GM12878 (cell line): ENCODE measurements around the gene ARPC1B. TPM values are rescaled to one million over a fixed set of nuclear protein-coding genes. Genes with fewer than 3 reads are reported as not detected.

Experiments used
- CREB1 ChIP-seq: IDR thresholded peaks from 2 replicates; pipeline ENCODE4 v1.6.1; 2012; ENCODE audit warnings: low read depth, mild to moderate bottlenecking, inconsistent platforms
- EP300 ChIP-seq, 2 experiments: fragments of 150-350 bp in 1 of 2; IDR thresholded peaks; 2 replicates each; pipeline ENCODE4 v1.6.1; 2011 to 2012; ENCODE audit warnings: low read depth in 2 of 2, low read length in 2 of 2, borderline replicate concordance in 1 of 2, improper control_type of control experiment in 1 of 2, inconsistent platforms in 1 of 2; ENCODE audit not compliant: control insufficient read depth in 1 of 2
- FOS ChIP-seq: IDR thresholded peaks from 3 replicates; pipeline ENCODE4 v1.6.1; 2011; ENCODE audit warnings: borderline replicate concordance; ENCODE audit not compliant: insufficient read length; ENCODE audit errors: extremely low read depth
- FOXK2 ChIP-seq: fragments of 450-650 bp; IDR thresholded peaks from 2 replicates; pipeline ENCODE4 v1.6.1; 2017; ENCODE audit warnings: mild to moderate bottlenecking, moderate library complexity
- MEF2B ChIP-seq: fragments of 450-650 bp; IDR thresholded peaks from 2 replicates; pipeline ENCODE4 v1.6.1; 2018; ENCODE audit warnings: mild to moderate bottlenecking, moderate library complexity; ENCODE audit not compliant: partially characterized antibody, poor library complexity, severe bottlenecking
- NFIC ChIP-seq: IDR thresholded peaks from 2 replicates; pipeline ENCODE4 v1.6.1; 2012; ENCODE audit warnings: low read depth, mild to moderate bottlenecking, inconsistent platforms, low read length, moderate library complexity
- PAX5 ChIP-seq: IDR thresholded peaks from 2 replicates; pipeline ENCODE4 v1.6.1; 2011; ENCODE audit warnings: low read depth, low read length, borderline replicate concordance
- RBBP5 ChIP-seq: fragments of 200-600 bp; sonication (generic); conservative IDR thresholded peaks from 2 replicates; pipeline ENCODE4 v1.6.1; 2016
- SMC3 ChIP-seq: IDR thresholded peaks from 2 replicates; pipeline ENCODE4 v1.6.1; 2011; ENCODE audit warnings: low read length, improper control_type of control experiment, borderline replicate concordance
- STAT1 ChIP-seq: fragments of 450-650 bp; conservative IDR thresholded peaks from 2 replicates; pipeline ENCODE4 v1.6.1; 2014; ENCODE audit warnings: antibody characterized with exemption, mild to moderate bottlenecking
- polyA plus RNA-seq, 11 experiments: library from polyadenylated mRNA; depleted of rRNA in 4 of 11; unstranded in 6 of 11; stranded (reverse) in 5 of 11; fragments of >200 nt; fragmentation: Nextera tagmentation in 4 of 11; fragmentation: Illumina TruSeq in 1 of 11; extraction: Ambion mirVana in 4 of 11; extraction: Trizol in 1 of 11; gene quantifications; 1 replicate in 1 of 11; 2 replicates in 10 of 11; pipeline versions ENCODE4 v1.2.1 to v1.2.3, GENCODE V29; 2011 to 2016; ENCODE audit warnings: inconsistent platforms in 2 of 11, missing spikeins in 2 of 11, low read depth in 1 of 11
- total RNA-seq, 4 experiments: library from RNA; depleted of rRNA in 3 of 4; stranded (reverse); fragments of >200 nt in 3 of 4; fragmentation: Illumina TruSeq in 1 of 4; extraction: Trizol in 1 of 4; gene quantifications; 2 replicates each; pipeline versions ENCODE4 v1.2.1 to v1.2.3, GENCODE V29; 2013 to 2021
- TF ChIP-seq, protein P1 (sequence below): fragments of 450-650 bp; IDR thresholded peaks from 2 replicates; pipeline ENCODE4 v1.6.1; 2018; ENCODE audit warnings: mild to moderate bottlenecking, low read depth, moderate library complexity; ENCODE audit not compliant: partially characterized antibody
- TF ChIP-seq, protein P2 (sequence below): fragments of 450-650 bp; IDR thresholded peaks from 2 replicates; pipeline ENCODE4 v1.6.1; 2017; ENCODE audit warnings: mild to moderate bottlenecking, low read depth, inconsistent platforms; ENCODE audit not compliant: poor library complexity, severe bottlenecking
- TF ChIP-seq, protein P3 (sequence below): fragments of 450-650 bp; IDR thresholded peaks from 2 replicates; pipeline ENCODE4 v1.6.1; 2014; ENCODE audit warnings: mild to moderate bottlenecking
- TF ChIP-seq, protein P4 (sequence below): fragments of 450-650 bp; IDR thresholded peaks from 2 replicates; pipeline ENCODE4 v1.6.1; 2017; ENCODE audit warnings: mild to moderate bottlenecking, moderate library complexity

The ARPC1B gene
- total and polyA plus RNA-seq, 10 of the 15 experiments (the other 5 are each of a cell fraction or from before 2014, with no cell fraction given): 14.1 to 762 (median 387) TPM

DNA sequence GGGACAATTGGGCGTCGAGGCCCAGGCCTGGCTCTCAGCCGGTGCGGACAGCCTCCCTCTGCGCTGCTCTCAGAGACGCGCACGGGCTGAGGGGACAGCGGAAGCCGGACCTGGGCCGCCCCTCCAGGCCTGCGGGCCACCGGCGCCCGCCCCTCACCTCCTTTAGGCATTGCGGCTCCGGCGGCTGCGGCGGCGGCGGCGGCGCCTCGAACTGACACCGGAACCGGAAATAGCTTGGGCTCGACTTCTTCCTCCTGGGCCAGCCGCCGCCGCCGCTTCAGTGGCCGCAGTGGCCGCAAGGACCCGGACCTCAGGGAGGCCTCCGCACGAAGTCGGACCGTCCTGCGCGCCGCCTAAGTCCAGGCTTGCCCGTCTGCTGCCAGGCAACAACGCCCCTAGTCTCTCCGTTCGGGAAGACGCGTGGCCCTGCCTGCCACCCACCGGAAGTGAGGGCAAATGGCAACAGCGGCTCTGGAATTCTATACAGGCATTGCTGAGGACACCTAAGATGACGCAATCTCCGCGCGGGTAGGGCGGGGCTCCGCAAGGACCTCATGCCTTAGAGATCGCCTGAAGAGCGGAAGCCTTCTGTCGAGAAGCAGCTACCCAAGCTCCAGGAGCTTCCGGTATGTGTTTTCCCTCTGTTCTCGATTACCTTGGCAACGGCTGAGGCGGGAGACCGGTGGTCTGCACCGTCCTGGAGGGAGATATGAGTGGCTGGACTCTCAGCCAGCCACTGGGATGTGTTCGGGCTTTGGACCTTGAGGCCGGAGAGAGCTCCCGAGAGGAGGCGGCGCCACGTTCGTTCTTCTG is 34.1 kb downstream of the ARPC1B start, which contains the start of the genes BUD31 and PDAP1 (continued):
- TF ChIP-seq, protein P1, sequence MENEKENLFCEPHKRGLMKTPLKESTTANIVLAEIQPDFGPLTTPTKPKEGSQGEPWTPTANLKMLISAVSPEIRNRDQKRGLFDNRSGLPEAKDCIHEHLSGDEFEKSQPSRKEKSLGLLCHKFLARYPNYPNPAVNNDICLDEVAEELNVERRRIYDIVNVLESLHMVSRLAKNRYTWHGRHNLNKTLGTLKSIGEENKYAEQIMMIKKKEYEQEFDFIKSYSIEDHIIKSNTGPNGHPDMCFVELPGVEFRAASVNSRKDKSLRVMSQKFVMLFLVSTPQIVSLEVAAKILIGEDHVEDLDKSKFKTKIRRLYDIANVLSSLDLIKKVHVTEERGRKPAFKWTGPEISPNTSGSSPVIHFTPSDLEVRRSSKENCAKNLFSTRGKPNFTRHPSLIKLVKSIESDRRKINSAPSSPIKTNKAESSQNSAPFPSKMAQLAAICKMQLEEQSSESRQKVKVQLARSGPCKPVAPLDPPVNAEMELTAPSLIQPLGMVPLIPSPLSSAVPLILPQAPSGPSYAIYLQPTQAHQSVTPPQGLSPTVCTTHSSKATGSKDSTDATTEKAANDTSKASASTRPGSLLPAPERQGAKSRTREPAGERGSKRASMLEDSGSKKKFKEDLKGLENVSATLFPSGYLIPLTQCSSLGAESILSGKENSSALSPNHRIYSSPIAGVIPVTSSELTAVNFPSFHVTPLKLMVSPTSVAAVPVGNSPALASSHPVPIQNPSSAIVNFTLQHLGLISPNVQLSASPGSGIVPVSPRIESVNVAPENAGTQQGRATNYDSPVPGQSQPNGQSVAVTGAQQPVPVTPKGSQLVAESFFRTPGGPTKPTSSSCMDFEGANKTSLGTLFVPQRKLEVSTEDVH: peak; percentile 69
- no peak; the same call in 1 of the 2 replicates for TF ChIP-seq RBBP5
- TF ChIP-seq, protein P2, sequence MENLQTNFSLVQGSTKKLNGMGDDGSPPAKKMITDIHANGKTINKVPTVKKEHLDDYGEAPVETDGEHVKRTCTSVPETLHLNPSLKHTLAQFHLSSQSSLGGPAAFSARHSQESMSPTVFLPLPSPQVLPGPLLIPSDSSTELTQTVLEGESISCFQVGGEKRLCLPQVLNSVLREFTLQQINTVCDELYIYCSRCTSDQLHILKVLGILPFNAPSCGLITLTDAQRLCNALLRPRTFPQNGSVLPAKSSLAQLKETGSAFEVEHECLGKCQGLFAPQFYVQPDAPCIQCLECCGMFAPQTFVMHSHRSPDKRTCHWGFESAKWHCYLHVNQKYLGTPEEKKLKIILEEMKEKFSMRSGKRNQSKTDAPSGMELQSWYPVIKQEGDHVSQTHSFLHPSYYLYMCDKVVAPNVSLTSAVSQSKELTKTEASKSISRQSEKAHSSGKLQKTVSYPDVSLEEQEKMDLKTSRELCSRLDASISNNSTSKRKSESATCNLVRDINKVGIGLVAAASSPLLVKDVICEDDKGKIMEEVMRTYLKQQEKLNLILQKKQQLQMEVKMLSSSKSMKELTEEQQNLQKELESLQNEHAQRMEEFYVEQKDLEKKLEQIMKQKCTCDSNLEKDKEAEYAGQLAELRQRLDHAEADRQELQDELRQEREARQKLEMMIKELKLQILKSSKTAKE: peak; percentile 71
- TF ChIP-seq, protein P3, sequence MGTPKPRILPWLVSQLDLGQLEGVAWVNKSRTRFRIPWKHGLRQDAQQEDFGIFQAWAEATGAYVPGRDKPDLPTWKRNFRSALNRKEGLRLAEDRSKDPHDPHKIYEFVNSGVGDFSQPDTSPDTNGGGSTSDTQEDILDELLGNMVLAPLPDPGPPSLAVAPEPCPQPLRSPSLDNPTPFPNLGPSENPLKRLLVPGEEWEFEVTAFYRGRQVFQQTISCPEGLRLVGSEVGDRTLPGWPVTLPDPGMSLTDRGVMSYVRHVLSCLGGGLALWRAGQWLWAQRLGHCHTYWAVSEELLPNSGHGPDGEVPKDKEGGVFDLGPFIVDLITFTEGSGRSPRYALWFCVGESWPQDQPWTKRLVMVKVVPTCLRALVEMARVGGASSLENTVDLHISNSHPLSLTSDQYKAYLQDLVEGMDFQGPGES: peak; percentile 69
- TF ChIP-seq SMC3: no peak
- TF ChIP-seq FOXK2: peak; percentile 82
- TF ChIP-seq, protein P4, sequence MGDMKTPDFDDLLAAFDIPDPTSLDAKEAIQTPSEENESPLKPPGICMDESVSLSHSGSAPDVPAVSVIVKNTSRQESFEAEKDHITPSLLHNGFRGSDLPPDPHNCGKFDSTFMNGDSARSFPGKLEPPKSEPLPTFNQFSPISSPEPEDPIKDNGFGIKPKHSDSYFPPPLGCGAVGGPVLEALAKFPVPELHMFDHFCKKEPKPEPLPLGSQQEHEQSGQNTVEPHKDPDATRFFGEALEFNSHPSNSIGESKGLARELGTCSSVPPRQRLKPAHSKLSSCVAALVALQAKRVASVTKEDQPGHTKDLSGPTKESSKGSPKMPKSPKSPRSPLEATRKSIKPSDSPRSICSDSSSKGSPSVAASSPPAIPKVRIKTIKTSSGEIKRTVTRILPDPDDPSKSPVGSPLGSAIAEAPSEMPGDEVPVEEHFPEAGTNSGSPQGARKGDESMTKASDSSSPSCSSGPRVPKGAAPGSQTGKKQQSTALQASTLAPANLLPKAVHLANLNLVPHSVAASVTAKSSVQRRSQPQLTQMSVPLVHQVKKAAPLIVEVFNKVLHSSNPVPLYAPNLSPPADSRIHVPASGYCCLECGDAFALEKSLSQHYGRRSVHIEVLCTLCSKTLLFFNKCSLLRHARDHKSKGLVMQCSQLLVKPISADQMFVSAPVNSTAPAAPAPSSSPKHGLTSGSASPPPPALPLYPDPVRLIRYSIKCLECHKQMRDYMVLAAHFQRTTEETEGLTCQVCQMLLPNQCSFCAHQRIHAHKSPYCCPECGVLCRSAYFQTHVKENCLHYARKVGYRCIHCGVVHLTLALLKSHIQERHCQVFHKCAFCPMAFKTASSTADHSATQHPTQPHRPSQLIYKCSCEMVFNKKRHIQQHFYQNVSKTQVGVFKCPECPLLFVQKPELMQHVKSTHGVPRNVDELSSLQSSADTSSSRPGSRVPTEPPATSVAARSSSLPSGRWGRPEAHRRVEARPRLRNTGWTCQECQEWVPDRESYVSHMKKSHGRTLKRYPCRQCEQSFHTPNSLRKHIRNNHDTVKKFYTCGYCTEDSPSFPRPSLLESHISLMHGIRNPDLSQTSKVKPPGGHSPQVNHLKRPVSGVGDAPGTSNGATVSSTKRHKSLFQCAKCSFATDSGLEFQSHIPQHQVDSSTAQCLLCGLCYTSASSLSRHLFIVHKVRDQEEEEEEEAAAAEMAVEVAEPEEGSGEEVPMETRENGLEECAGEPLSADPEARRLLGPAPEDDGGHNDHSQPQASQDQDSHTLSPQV: peak; percentile 96
- TF ChIP-seq PAX5: peak; percentile 60; the same call in 1 of the 2 replicates
- peak; percentile 97; the same call in 1 of the 2 replicates for TF ChIP-seq STAT1
- TF ChIP-seq MEF2B: peak; percentile 56
- TF ChIP-seq CREB1: peak; percentile 93
- TF ChIP-seq EP300 (IDR thresholded peaks at IDR 0.05; ENCODE audit: borderline replicate concordance in 1 of 2, control insufficient read depth in 1 of 2, low read depth in 2 of 2, low read length in 2 of 2): peak in 1 of 2 experiments; percentile 43; a peak in 1 of 4 replicates
- no peak for TF ChIP-seq FOS
- peak; percentile 16; the same call in 1 of the 2 replicates for TF ChIP-seq NFIC
